ENCODE measurements around the gene CYP2A13.

DNA sequence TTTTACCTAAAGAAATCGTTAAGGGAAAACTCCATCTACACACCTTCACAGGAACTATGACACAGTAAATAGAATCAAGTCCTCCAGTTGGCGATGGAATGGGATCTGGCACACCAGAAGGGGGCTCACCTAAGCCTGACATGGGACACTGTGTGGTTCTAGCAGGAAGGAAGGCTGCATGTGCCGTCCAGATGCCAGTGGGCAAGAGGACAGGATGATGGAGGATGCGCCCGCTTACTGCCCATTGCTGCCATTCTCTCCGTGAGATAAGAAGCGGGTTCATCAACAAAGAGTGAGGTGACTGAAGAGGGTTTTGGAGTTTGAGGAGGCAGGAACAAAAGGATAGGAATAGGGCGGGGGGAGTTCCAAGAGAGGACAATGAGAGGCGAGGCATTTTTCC, 23.0 kb downstream of the CYP2A13 start:
- TF ChIP-seq POLR2A (IDR thresholded peaks at IDR 0.05; ENCODE audit: low read depth, low read length): no peak
- no peak for TF ChIP-seq POLR2AphosphoS5 (IDR thresholded peaks at IDR 0.05; ENCODE audit: low read depth, low read length)
- TF ChIP-seq TAF1 (IDR thresholded peaks at IDR 0.05; ENCODE audit: borderline replicate concordance, low read depth, low read length): no peak

Measured in GM12892 (cell line).